K562 (cell line): ENCODE results near the gene NUDT1. TPM values are rescaled to one million over a fixed set of nuclear protein-coding genes. Genes with fewer than 3 reads are reported as not detected.
A peak's percentile ranks its signal among the peaks of the same experiment; 100 is the strongest.

Experiments used
- ATAC-seq: fragments of 200-7000 bp; cut with Tn5 transposase; 3 replicates; pipeline ENCODE4 v1.9.1; 2020; ENCODE audit warnings: moderate library complexity
- BruUV-seq: library from RNA; stranded (reverse); fragments of 400-500 nt; replicated peaks from 2 replicates; lab custom pipeline; 2021; lab: Mats Ljungman, UMichigan
- CTCF ChIA-PET: fragments of 300-600 bp; formaldehyde crosslinking; extraction: SDS; loops from one replicate; lab custom pipeline; 2021; ENCODE audit warnings: low intra/inter-chr PET ratio; lab: Yijun Ruan, JAX
- POLR2A ChIA-PET: fragments of 300-600, 350-650 bp; sonication (Branson Sonifier 250); formaldehyde crosslinking; extraction: SDS; loops from one replicate; lab custom pipeline; 2021; ENCODE audit warnings: antibody characterized with exemption, inconsistent platforms; lab: Yijun Ruan, JAX
- DNase-seq, 4 experiments: peaks; one replicate each; pipeline versions ENCODE4 v3.0.0 to v3.0.0-alpha.2; 2011 to 2018; ENCODE audit warnings: low spot score in 3 of 4, mixed read lengths in 3 of 4; ENCODE audit errors: extremely low read depth in 1 of 4
- FAIRE-seq: peaks from 2 replicates; lab custom pipeline; 2011; peaks lifted over from hg19 to GRCh38; lab: Jason Lieb, UNC
- H2AFZ ChIP-seq: 2 replicates; pipeline ENCODE4 v1.6.0; 2011; ENCODE audit warnings: low read depth, low read length, control low read depth, inconsistent platforms
- H3K27ac ChIP-seq: fragments of 200-600 bp; 3 replicates; pipeline ENCODE4 v1.8.0; 2011; ENCODE audit warnings: low read depth, mild to moderate bottlenecking, control low read depth, inconsistent platforms, low read length, moderate library complexity, mixed read lengths; ENCODE audit errors: extremely low read depth
- H3K27me3 ChIP-seq, 2 experiments: fragments of 300-600 bp in 1 of 2; 2 replicates in 1 of 2; 3 replicates in 1 of 2; pipeline versions ENCODE4 v1.6.0 to v1.8.0; 2011; ENCODE audit warnings: inconsistent platforms in 2 of 2, low read length in 2 of 2, mild to moderate bottlenecking in 1 of 2, mixed read lengths in 1 of 2, moderate library complexity in 1 of 2; ENCODE audit not compliant: control insufficient read depth in 2 of 2, insufficient read depth in 2 of 2
- H3K36me3 ChIP-seq: fragments of 300-600 bp; 3 replicates; pipeline ENCODE4 v1.8.0; 2011; ENCODE audit warnings: mild to moderate bottlenecking, low read length, inconsistent platforms; ENCODE audit not compliant: control insufficient read depth, insufficient read depth
- H3K4me1 ChIP-seq, 2 experiments: fragments of 200-600 bp in 1 of 2; replicated peaks in 1 of 2; 2 replicates in 1 of 2; 3 replicates in 1 of 2; pipeline versions ENCODE4 v1.5.1 to v1.8.0; 2011; ENCODE audit warnings: inconsistent platforms in 2 of 2, low read length in 2 of 2, mild to moderate bottlenecking in 1 of 2, mixed read lengths in 1 of 2, moderate library complexity in 1 of 2; ENCODE audit not compliant: control insufficient read depth in 2 of 2, insufficient read depth in 2 of 2
- H3K4me2 ChIP-seq: 2 replicates; pipeline ENCODE4 v1.6.1; 2011; ENCODE audit warnings: low read length, control low read depth, inconsistent platforms, mixed read lengths; ENCODE audit not compliant: insufficient read depth
- H3K4me3 ChIP-seq: fragments of 200-600 bp; sonication (generic), shearing (Covaris generic); 2 replicates; pipeline ENCODE4 v1.5.1; 2016; ENCODE audit warnings: control low read depth, inconsistent platforms
- H3K79me2 ChIP-seq: fragments of 200-600 bp; 3 replicates; pipeline ENCODE4 v1.8.0; 2011; ENCODE audit warnings: low read length, inconsistent platforms; ENCODE audit not compliant: control insufficient read depth, insufficient read depth
- H3K9ac ChIP-seq, 2 experiments: 2 replicates each; pipeline versions ENCODE4 v1.6.0 to v1.6.1; 2011; ENCODE audit warnings: low read depth in 2 of 2, low read length in 2 of 2, control low read depth in 1 of 2, inconsistent platforms in 1 of 2, mild to moderate bottlenecking in 1 of 2, mixed read lengths in 1 of 2; ENCODE audit not compliant: insufficient read depth in 1 of 2
- H3K9me1 ChIP-seq: one replicate; pipeline ENCODE4 v1.6.0; 2011; ENCODE audit warnings: inconsistent platforms, mild to moderate bottlenecking, low read length, moderate library complexity; ENCODE audit not compliant: control insufficient read depth, insufficient read depth
- H3K9me3 ChIP-seq: replicated peaks from 2 replicates; pipeline ENCODE4 v1.5.1; 2011; ENCODE audit warnings: low read depth, low read length, inconsistent platforms; ENCODE audit not compliant: control insufficient read depth, insufficient read depth
- H4K20me1 ChIP-seq: replicated peaks from 2 replicates; pipeline ENCODE4 v1.6.1; 2011; ENCODE audit warnings: low read length, inconsistent platforms, mixed read lengths; ENCODE audit not compliant: control insufficient read depth, insufficient read depth
- DDX20 ChIP-seq: fragments of 450-650 bp; IDR thresholded peaks from 2 replicates; pipeline ENCODE4 v1.6.1; 2016; ENCODE audit warnings: missing genetic modification characterization, low read depth, mild to moderate bottlenecking, missing compliant biosample characterization, moderate library complexity
- DEAF1 ChIP-seq: fragments of 450-650 bp; formaldehyde crosslinking; IDR thresholded peaks from 2 replicates; pipeline ENCODE4 v1.4.0; 2020; ENCODE audit warnings: mild to moderate bottlenecking, moderate library complexity
- HMGXB4 ChIP-seq: sonication (generic); formaldehyde crosslinking; IDR thresholded peaks from 2 replicates; pipeline ENCODE4 v1.8.1; 2023; ENCODE audit warnings: mild to moderate bottlenecking, missing genetic modification reagents
- HNRNPLL ChIP-seq: fragments of 200-400 bp; formaldehyde crosslinking; IDR thresholded peaks from 2 replicates; pipeline ENCODE4 v1.6.1; 2017; ENCODE audit warnings: low read length, low read depth, mild to moderate bottlenecking; ENCODE audit not compliant: poor library complexity, severe bottlenecking
- KHSRP ChIP-seq: fragments of 450-650 bp; IDR thresholded peaks from 2 replicates; pipeline ENCODE4 v1.6.1; 2017
- MLLT1 ChIP-seq, 2 experiments: fragments of 450-650 bp; IDR thresholded peaks; 2 replicates each; pipeline ENCODE4 v1.6.1; 2016
- PHF21A ChIP-seq: fragments of 450-650 bp; IDR thresholded peaks from 2 replicates; pipeline ENCODE4 v1.6.1; 2017; ENCODE audit warnings: low read depth, borderline replicate concordance
- PHF8 ChIP-seq: fragments of 200-600 bp; sonication (generic); IDR thresholded peaks from 2 replicates; pipeline ENCODE4 v1.6.1; 2012; ENCODE audit warnings: mixed run types, mild to moderate bottlenecking, inconsistent platforms, low read length, moderate library complexity, borderline replicate concordance
- POLR2G ChIP-seq: fragments of 200-400 bp; formaldehyde crosslinking; IDR thresholded peaks from 2 replicates; pipeline ENCODE4 v1.6.1; 2017; ENCODE audit warnings: low read depth, mild to moderate bottlenecking, antibody characterized with exemption, low read length, moderate library complexity
- RBFOX2 ChIP-seq: fragments of 200-400 bp; formaldehyde crosslinking; IDR thresholded peaks from 2 replicates; pipeline ENCODE4 v1.6.1; 2017; ENCODE audit warnings: low read depth, mild to moderate bottlenecking, low read length, moderate library complexity
- RBM22 ChIP-seq: fragments of 200-400 bp; formaldehyde crosslinking; IDR thresholded peaks from 2 replicates; pipeline ENCODE4 v1.6.1; 2018; ENCODE audit warnings: low read length, low read depth; ENCODE audit not compliant: poor library complexity, severe bottlenecking
- TCF3 ChIP-seq: sonication (generic); formaldehyde crosslinking; IDR thresholded peaks from 2 replicates; pipeline ENCODE4 v1.4.0; 2020; ENCODE audit warnings: mild to moderate bottlenecking, missing genetic modification reagents
- THAP7 ChIP-seq: fragments of 250-450 bp; sonication (Bioruptor Pico); IDR thresholded peaks from 2 replicates; pipeline ENCODE4 v1.5.0; 2021
- WGBS: fragments of 100-300 bp; shearing (Covaris generic); methylation state at CpG from one replicate; pipeline ENCODE4 v1.1.6; 2016; ENCODE audit warnings: low coverage, mixed read lengths; ENCODE audit not compliant: insufficient coverage; ENCODE audit errors: missing lambda C conversion rate; 5-methylcytosine and 5-hydroxymethylcytosine counted together
- in situ Hi-C: fragments of 300-500 bp; cut with MboI; formaldehyde crosslinking; loops from 4 replicates; pipeline ENCODE4 v1.15.0; 2018; ENCODE audit warnings: inconsistent platforms, mixed read lengths
- intact Hi-C: fragments of 100-400 bp; cut with micrococcal nuclease; formaldehyde crosslinking; loops from 2 replicates; pipeline ENCODE4 v1.14.2; 2022
- polyA plus RNA-seq, 8 experiments: library from polyadenylated mRNA; depleted of rRNA in 4 of 8; stranded (reverse) in 5 of 8; unstranded in 3 of 8; fragments of >200 nt; fragmentation: Nextera tagmentation in 2 of 8; fragmentation: Illumina TruSeq in 1 of 8; extraction: Ambion mirVana in 2 of 8; extraction: Trizol in 1 of 8; gene quantifications; 2 replicates each; pipeline versions ENCODE4 v1.2.1 to v1.2.3, GENCODE V29; 2011 to 2014; ENCODE audit warnings: inconsistent platforms in 1 of 8, missing spikeins in 1 of 8
- total RNA-seq, 7 experiments: library from RNA; depleted of rRNA in 6 of 7; stranded (reverse); fragments of >200 nt in 6 of 7; fragmentation: Illumina TruSeq in 2 of 7; extraction: Trizol in 2 of 7; gene quantifications; 2 replicates each; pipeline versions ENCODE4 v1.2.1 to v1.2.3, GENCODE V29; 2011 to 2021; ENCODE audit warnings: low replicate concordance in 1 of 7

The NUDT1 gene
- total and polyA plus RNA-seq, 9 of the 15 experiments (the other 6 are each of a cell fraction or from before 2014, with no cell fraction given): 5.3 to 73.3 (median 29.6) TPM

- TF ChIP-seq RBM22 (no peak), TCF3 (CRISPR knock-in tag) (no peak), THAP7 (CRISPR knock-in tag) (no peak), DEAF1 (CRISPR knock-in tag) (peak; percentile 47), POLR2G (peak; percentile 28; the same call in 1 of the 2 replicates)
These were observed 32.7 kb upstream of the NUDT1 start (continued) for GRCh38 chr7:2209146-2209960.

GRCh38 chr7:2209961-2210323 is 32.1 kb upstream of the NUDT1 start:
- Histone ChIP-seq H3K9ac (no peak overlapping the region), H3K4me2 (no peak overlapping the region), H3K36me3 (peaks cover 77% of the 10 kb centered on the region; the same call in 2 of the 3 replicates), H3K4me3 (no peak overlapping the region), H3K79me2 (no peaks in the 10 kb centered on the region), H3K27ac (no peak overlapping the region), H3K9me3 (0 out of 2 replicates have a peak, but pooled peaks cover 2% of the 10 kb centered on the region), H2AFZ (no peak overlapping the region), H3K27me3 (no peaks in the 10 kb centered on the region), H3K4me1 (peaks cover 0 to 10% of the 10 kb centered on the region in 2 experiments; a peak in 1 of 5 replicates), H4K20me1 (no peaks in the 10 kb centered on the region; the same call in none of the 2 replicates), H3K9me1 (no peaks in the 10 kb centered on the region)
- DNase-seq: no peak
- in situ Hi-C loops: loop anchor here (10.0 kb wide), 1 partner anchor 625 kb away; no protein-coding TSS in a partner anchor
- intact Hi-C loops: loop anchor here (10.0 kb wide), 1 partner anchor 635 kb away; the partner anchor contains the start of gene PSMG3
- WGBS: 85% methylated on average over 8 of the region's 8 CpGs
- BruUV-seq: no TSS peak
- ChIA-PET CTCF (interaction anchor here (1.4 kb wide), 1 partner anchor 630 kb away, joined by 12 read pairs; no protein-coding TSS in a partner anchor), POLR2A (interaction anchor here (1.0 to 1.7 kb wide), 2 partner anchors 27 to 360 kb away, joined by 3 to 4 read pairs; no protein-coding TSS in a partner anchor)
- no peak for FAIRE-seq
- ATAC-seq: no peak
- no peak for TF ChIP-seq TCF3 (CRISPR knock-in tag)
- no peak for TF ChIP-seq MLLT1 (IDR thresholded peaks at IDR 0.05)
- TF ChIP-seq PHF8: no peak
- TF ChIP-seq PHF21A: no peak
- TF ChIP-seq DDX20 (tag): no peak
- TF ChIP-seq HNRNPLL: no peak
- TF ChIP-seq RBFOX2: no peak
- TF ChIP-seq HMGXB4 (CRISPR knock-in tag): no peak
- TF ChIP-seq KHSRP: no peak
